ENCODE measurements around the gene CD47. TPM values are rescaled to one million over a fixed set of nuclear protein-coding genes. Genes with fewer than 3 reads are reported as not detected.

The CD47 gene
- total RNA-seq, 2 experiments from 2014 or later = 122 to 124 TPM

DNA sequence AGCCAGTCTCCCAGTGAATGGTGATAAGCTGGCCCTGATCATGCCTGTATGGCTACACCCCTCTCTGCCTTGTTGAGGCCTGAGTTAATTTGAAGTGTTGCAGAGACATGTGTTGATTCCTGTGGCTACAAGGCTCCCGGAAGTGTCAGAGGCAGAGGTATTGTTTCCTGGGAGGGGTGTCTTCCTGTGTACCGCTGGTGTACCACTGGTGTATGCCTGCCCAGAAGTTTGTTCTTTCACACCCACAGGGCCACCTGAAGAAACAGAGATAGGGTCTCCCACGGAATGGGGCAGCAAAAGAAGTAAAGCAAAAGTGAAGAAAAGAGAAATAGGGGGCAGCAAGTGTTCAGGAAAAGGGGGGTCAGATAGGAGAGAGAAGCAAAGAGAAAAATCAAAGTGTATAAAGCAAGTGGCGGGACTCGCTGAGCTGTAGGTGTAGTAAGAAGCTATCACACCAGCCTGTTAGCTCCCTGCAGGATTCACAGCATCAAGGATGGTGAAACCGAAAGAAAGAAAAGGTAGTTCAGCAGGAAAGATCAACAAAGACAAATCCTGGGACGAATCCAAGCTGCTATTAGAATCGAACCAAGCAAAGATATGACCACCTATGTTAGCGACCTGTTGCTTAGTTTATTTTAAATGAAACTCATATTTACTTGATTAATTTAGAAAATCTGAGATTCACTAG lies 36.6 kb upstream of the CD47 start:
- intact Hi-C loops (cut with micrococcal nuclease) = loop anchor here (5.0 kb wide), 1 partner anchor 140 kb away; no protein-coding TSS in a partner anchor
- H3K27me3 Mint-ChIP-seq = no peaks in the 10 kb centered on the region
- H3K4me1 Mint-ChIP-seq (ENCODE audit: low read depth) = peaks cover 77% of the 10 kb centered on the region
- peaks cover 4% of the 10 kb centered on the region for H3K9me3 Mint-ChIP-seq
- DNase-seq = peak; percentile 77
- peak overlapping the region; percentile 99 for H3K27ac Mint-ChIP-seq
- peak overlapping the region; percentile 86 for H3K4me3 Mint-ChIP-seq
- POLR2A ChIA-PET = interaction anchor here (0.6 to 9.4 kb wide), 4 partner anchors 10 to 247 kb away, joined by 4 to 147 read pairs (median 4); partner anchors contain the start of gene CD47
- H3K36me3 Mint-ChIP-seq = peaks cover 49% of the 10 kb centered on the region
- CTCF ChIA-PET = interaction anchor here (0.8 to 1.7 kb wide), 2 partner anchors 34 to 200 kb away, joined by 3 to 5 read pairs; no protein-coding TSS in a partner anchor

DNA sequence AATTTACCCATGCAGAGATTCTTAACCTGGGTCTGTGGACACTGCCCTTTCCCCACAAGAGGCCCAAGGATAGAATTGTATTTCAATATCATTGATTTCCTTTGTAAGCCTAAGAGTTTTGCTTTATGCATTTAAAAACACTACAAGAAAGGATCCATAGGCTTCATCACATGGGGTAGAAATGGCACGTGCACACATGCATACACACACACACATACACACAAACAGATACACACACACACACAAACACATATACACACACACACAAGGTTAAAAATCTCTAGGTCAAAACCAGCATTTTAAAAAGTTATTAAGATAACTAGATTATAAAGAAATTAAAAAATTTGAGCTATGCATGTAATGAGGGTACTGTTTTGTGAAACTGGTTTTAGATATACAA lies 35.5 kb upstream of the CD47 start:
- POLR2A ChIA-PET = interaction anchor here (0.7 to 9.4 kb wide), 6 partner anchors 7 to 184 kb away, joined by 3 to 147 read pairs (median 5); partner anchors contain the start of genes CD47 and HHLA2

DNA sequence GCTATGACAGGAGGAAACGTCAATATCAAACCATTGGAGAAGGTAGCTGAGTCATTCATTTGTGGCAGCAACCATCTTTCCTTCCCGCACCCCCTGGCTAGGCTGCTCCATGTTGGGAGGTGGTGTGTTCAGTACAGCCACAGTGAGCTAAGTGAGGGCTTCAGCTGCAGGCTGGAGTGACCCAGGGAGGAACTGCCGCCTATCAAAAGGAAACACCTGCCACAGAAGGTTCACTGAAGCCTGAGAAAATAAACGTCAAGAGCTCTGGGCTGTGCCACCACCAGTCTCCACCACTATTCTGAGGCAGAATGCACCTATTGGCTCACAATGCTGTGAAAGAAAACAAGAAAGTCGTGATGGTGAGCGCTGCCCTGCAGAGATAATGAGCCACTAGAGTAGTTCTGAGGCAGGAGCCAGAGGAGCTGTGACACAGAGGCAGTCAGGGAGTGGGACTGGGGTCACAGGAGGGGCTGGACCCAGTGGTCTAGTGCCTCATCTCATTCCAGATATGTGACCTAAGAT lies 34.8 kb upstream of the CD47 start:
- H3K4me1 Mint-ChIP-seq (ENCODE audit: low read depth) = peaks cover 59% of the 10 kb centered on the region
- DNase-seq = peak; percentile 76
- H3K27me3 Mint-ChIP-seq = no peaks in the 10 kb centered on the region
- H3K9me3 Mint-ChIP-seq = peaks cover 4% of the 10 kb centered on the region
- intact Hi-C loops (cut with micrococcal nuclease) = loop anchor here (1.0 to 5.0 kb wide), 8 partner anchors 9 to 603 kb away; partner anchors contain the start of genes BBX, CIP2A, DZIP3 and HHLA2
- CTCF ChIA-PET = interaction anchor here (1.4 to 1.7 kb wide), 5 partner anchors 25 to 198 kb away, joined by 4 to 7 read pairs (median 5); no protein-coding TSS in a partner anchor
- peaks cover 37% of the 10 kb centered on the region for H3K36me3 Mint-ChIP-seq
- H3K27ac Mint-ChIP-seq = peak overlapping the region; percentile 99
- H3K4me3 Mint-ChIP-seq = peak overlapping the region; percentile 91
- POLR2A ChIA-PET = interaction anchor here (0.7 to 9.4 kb wide), 7 partner anchors 8 to 187 kb away, joined by 3 to 147 read pairs (median 4); partner anchors contain the start of genes CD47 and HHLA2

More for the DNA sequence above, 35.5 kb upstream of the CD47 start:
- DNase-seq = no peak
- intact Hi-C loops (cut with micrococcal nuclease) = loop anchor here (5.0 kb wide), 1 partner anchor 139 kb away; no protein-coding TSS in a partner anchor
- no peaks in the 10 kb centered on the region for H3K27me3 Mint-ChIP-seq
- peak overlapping the region; percentile 99 for H3K27ac Mint-ChIP-seq
- CTCF ChIA-PET = interaction anchor here (1.5 to 1.7 kb wide), 3 partner anchors 36 to 198 kb away, joined by 5 to 7 read pairs (median 5); no protein-coding TSS in a partner anchor
- H3K9me3 Mint-ChIP-seq = peaks cover 4% of the 10 kb centered on the region
- peaks cover 66% of the 10 kb centered on the region for H3K4me1 Mint-ChIP-seq (ENCODE audit: low read depth)
- peaks cover 39% of the 10 kb centered on the region for H3K36me3 Mint-ChIP-seq
- peak overlapping the region; percentile 91 for H3K4me3 Mint-ChIP-seq

GRCh38 chr3:108125153-108125543 lies 34.3 kb upstream of the CD47 start:
- Mint-ChIP-seq H3K27me3 (no peaks in the 10 kb centered on the region), H3K4me1 (ENCODE audit: low read depth) (peaks cover 54% of the 10 kb centered on the region), H3K27ac (peak overlapping the region; percentile 99), H3K9me3 (peaks cover 4% of the 10 kb centered on the region), H3K36me3 (peaks cover 37% of the 10 kb centered on the region), H3K4me3 (peak overlapping the region; percentile 91)
- ChIA-PET CTCF (interaction anchor here (1.3 to 1.7 kb wide), 5 partner anchors 24 to 39 kb away, joined by 3 to 7 read pairs (median 4); no protein-coding TSS in a partner anchor), POLR2A (interaction anchor here (0.7 to 9.4 kb wide), 7 partner anchors 9 to 187 kb away, joined by 3 to 147 read pairs (median 4); partner anchors contain the start of genes CD47 and HHLA2)
- intact Hi-C loops (cut with micrococcal nuclease) = loop anchor here (1.0 to 5.0 kb wide), 8 partner anchors 9 to 602 kb away; partner anchors contain the start of genes BBX, CIP2A, DZIP3 and HHLA2
- DNase-seq = no peak

- Mint-ChIP-seq H3K4me3 (peak overlapping the region; percentile 91), H3K4me1 (ENCODE audit: low read depth) (peaks cover 55% of the 10 kb centered on the region), H3K27me3 (no peaks in the 10 kb centered on the region), H3K36me3 (peaks cover 34% of the 10 kb centered on the region), H3K9me3 (peaks cover 4% of the 10 kb centered on the region), H3K27ac (peak overlapping the region; percentile 99)
- peak; percentile 84 for DNase-seq
- ChIA-PET CTCF (interaction anchor here (1.0 to 1.7 kb wide), 6 partner anchors 9 to 197 kb away, joined by 3 to 4 read pairs (median 4); no protein-coding TSS in a partner anchor), POLR2A (interaction anchor here (1.0 to 9.4 kb wide), 5 partner anchors 9 to 98 kb away, joined by 3 to 147 read pairs (median 4); partner anchors contain the start of gene CD47)
- intact Hi-C loops (cut with micrococcal nuclease) = loop anchor here (1.0 to 5.0 kb wide), 10 partner anchors 10 to 602 kb away; partner anchors contain the start of genes BBX, CIP2A, DZIP3 and HHLA2
Observed at GRCh38 chr3:108124337-108125152, 33.7 kb upstream of the CD47 start.

DNA sequence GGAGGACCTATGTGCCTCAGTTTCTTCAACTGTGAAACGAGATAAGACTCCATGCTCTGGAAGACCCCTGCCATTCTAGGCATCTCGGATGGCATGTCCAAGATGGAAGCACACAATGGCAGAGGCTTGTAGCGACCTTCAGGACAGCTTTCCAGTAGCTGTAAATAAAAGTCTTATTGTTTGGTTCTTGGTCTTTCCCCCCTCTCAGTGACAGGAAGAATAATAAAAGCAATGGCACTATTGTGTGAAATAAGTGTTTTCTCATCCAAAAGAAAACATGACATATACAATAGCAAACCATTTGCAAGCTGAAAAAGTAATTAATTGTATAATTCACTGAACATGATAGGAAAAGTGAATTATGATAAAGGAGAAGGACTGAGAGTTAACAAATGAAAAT lies 32.5 kb upstream of the CD47 start:
- POLR2A ChIA-PET = interaction anchor here (0.6 to 9.4 kb wide), 5 partner anchors 10 to 176 kb away, joined by 3 to 147 read pairs (median 5); partner anchors contain the start of gene CD47
- intact Hi-C loops (cut with micrococcal nuclease) = no loop called here
- Mint-ChIP-seq H3K9me3 (peaks cover under 1% of the 10 kb centered on the region), H3K4me1 (ENCODE audit: low read depth) (peaks cover 54% of the 10 kb centered on the region), H3K27me3 (no peaks in the 10 kb centered on the region), H3K27ac (peak overlapping the region; percentile 99), H3K36me3 (peaks cover 23% of the 10 kb centered on the region), H3K4me3 (no peak overlapping the region)
- CTCF ChIA-PET = interaction anchor here (0.8 to 1.4 kb wide), 4 partner anchors 9 to 695 kb away, joined by 3 to 4 read pairs (median 4); no protein-coding TSS in a partner anchor
- no peak for DNase-seq

DNA sequence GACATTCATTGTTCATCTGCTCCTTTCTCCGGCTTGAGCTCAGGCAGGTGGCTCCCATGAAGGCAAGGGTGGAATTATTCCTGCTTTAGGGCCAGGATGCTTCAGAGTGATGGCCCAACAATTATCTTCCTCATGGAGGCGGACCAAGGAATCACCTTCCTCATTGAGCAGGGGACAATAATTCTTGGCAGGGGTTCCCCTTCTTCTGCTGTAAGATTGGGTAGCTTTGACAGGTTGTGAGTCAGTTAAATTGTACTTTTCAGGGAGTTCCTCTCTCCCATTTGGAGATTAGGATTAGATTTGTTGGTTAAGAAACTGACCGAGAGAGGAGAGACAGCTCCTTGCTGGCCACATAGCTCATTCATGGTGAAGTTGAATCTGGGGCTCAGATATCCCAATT lies 31.4 kb upstream of the CD47 start:
- ChIA-PET CTCF (interaction anchor here (1.3 to 1.5 kb wide), 3 partner anchors 10 to 446 kb away, joined by 4 read pairs; no protein-coding TSS in a partner anchor), POLR2A (interaction anchor here (9.4 kb wide), 1 partner anchor 34 kb away, joined by 147 read pairs; the partner anchor contains the start of gene CD47)
- Mint-ChIP-seq H3K4me3 (no peak overlapping the region), H3K9me3 (no peaks in the 10 kb centered on the region), H3K36me3 (peaks cover 15% of the 10 kb centered on the region), H3K27ac (no peak overlapping the region), H3K4me1 (ENCODE audit: low read depth) (peaks cover 57% of the 10 kb centered on the region), H3K27me3 (no peaks in the 10 kb centered on the region)
- intact Hi-C loops (cut with micrococcal nuclease) = no loop called here
- DNase-seq = no peak

DNA sequence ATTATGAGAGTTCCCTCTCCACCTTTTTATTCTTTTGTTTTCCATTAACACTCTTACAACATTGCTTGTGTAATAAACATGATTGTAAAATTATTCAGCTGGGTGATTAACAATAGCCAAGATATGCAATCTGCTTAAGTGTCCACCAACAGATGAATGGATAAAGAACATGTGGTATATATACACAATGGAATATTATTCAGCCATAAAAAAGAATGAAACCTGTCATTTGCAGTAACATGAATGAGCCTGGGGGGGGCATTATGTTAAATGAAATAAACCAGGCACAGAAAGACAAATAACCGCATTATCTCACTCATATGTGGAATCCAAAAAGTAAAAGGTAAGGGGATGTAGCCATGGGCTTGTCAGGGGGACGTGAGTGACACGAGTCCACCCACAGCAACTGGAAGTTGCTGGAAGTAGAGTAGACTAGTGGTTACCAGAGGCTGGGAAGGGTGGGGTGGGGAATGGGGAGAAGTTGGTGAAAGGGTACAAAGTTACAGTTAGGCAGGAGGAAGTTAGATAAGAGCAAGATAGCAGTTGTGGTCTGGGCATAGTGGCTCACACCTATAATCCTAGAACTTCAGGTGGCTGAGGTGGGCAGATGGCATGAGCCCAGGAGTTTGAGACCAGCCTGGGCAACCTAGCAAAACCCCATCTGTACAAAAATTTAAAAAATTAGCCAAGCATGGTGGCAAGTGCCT lies 28.7 kb upstream of the CD47 start:
- no peaks in the 10 kb centered on the region for H3K36me3 Mint-ChIP-seq
- CTCF ChIA-PET = no interaction called here
- no peaks in the 10 kb centered on the region for H3K27me3 Mint-ChIP-seq
- H3K27ac Mint-ChIP-seq = no peak overlapping the region
- POLR2A ChIA-PET = no interaction called here
- H3K4me3 Mint-ChIP-seq = no peak overlapping the region
- intact Hi-C loops (cut with micrococcal nuclease) = no loop called here
- H3K9me3 Mint-ChIP-seq = no peaks in the 10 kb centered on the region
- H3K4me1 Mint-ChIP-seq (ENCODE audit: low read depth) = peaks cover 47% of the 10 kb centered on the region
- DNase-seq = no peak

GRCh38 chr3:108118038-108118768 lies 27.4 kb upstream of the CD47 start:
- no peaks in the 10 kb centered on the region for H3K36me3 Mint-ChIP-seq

More at GRCh38 chr3:108118038-108118768, 27.4 kb upstream of the CD47 start:
- H3K4me1 Mint-ChIP-seq (ENCODE audit: low read depth) = peaks cover 34% of the 10 kb centered on the region
- H3K27me3 Mint-ChIP-seq = no peaks in the 10 kb centered on the region
- CTCF ChIA-PET = interaction anchor here (0.5 to 1.4 kb wide), 7 partner anchors 12 to 389 kb away, joined by 3 to 4 read pairs (median 3); no protein-coding TSS in a partner anchor
- POLR2A ChIA-PET = interaction anchor here (0.6 to 1.9 kb wide), 7 partner anchors 9 to 271 kb away, joined by 3 to 10 read pairs (median 3); no protein-coding TSS in a partner anchor
- H3K4me3 Mint-ChIP-seq = no peak overlapping the region
- intact Hi-C loops (cut with micrococcal nuclease) = loop anchor here (1.0 kb wide), 1 partner anchor 17 kb away; no protein-coding TSS in a partner anchor
- peak overlapping the region; percentile 14 for H3K27ac Mint-ChIP-seq
- no peaks in the 10 kb centered on the region for H3K9me3 Mint-ChIP-seq
- DNase-seq = peak; percentile 52

All from activated CD4-positive, alpha-beta memory T cell treated with anti-CD3 and anti-CD28 coated beads for 36 hours (primary cell).